GM23338 (cell line): Measurements from ENCODE around the gene VGLL4.
"Not testable (repeated sequence)": the region's sequence is repeated elsewhere in the genome, so short reads cannot be mapped to it uniquely, and the experiment has no call there.

Experiments
- CREB1 ChIP-seq: fragments of 250-450 bp; sonication (Bioruptor Pico); IDR thresholded peaks from 2 replicates; pipeline ENCODE4 v1.5.0; 2020; ENCODE audit warnings: low read depth, mild to moderate bottlenecking, moderate library complexity
- CTCF ChIP-seq, 2 experiments: fragments of 200-600 bp in 1 of 2; sonication (generic) in 1 of 2; conservative IDR thresholded peaks; 2 replicates each; pipeline versions ENCODE4 v1.5.1 to v1.6.1; 2016 to 2017; ENCODE audit warnings: antibody characterized with exemption in 2 of 2, low read depth in 2 of 2, mild to moderate bottlenecking in 2 of 2, moderate library complexity in 1 of 2
- ETS1 ChIP-seq: IDR thresholded peaks from 2 replicates; pipeline ENCODE4 v1.6.1; 2016; ENCODE audit warnings: antibody characterized with exemption
- EZH2 ChIP-seq: fragments of 200-600 bp; sonication (generic); IDR thresholded peaks from one replicate; pipeline ENCODE4 v1.8.0; 2017; ENCODE audit warnings: antibody characterized with exemption, mild to moderate bottlenecking, low read depth; ENCODE audit not compliant: unreplicated experiment
- EZH2phosphoT487 ChIP-seq: fragments of 200-600 bp; sonication (generic); IDR thresholded peaks from one replicate; pipeline ENCODE4 v1.8.1; 2018; ENCODE audit warnings: antibody characterized with exemption; ENCODE audit not compliant: unreplicated experiment
- JUNB ChIP-seq: IDR thresholded peaks from one replicate; pipeline ENCODE4 v1.6.1; 2016; ENCODE audit warnings: antibody characterized with exemption; ENCODE audit not compliant: unreplicated experiment
- NANOG ChIP-seq: IDR thresholded peaks from 2 replicates; pipeline ENCODE4 v1.6.1; 2016; ENCODE audit warnings: antibody characterized with exemption, borderline replicate concordance
- POLR2AphosphoS5 ChIP-seq: IDR thresholded peaks from 2 replicates; pipeline ENCODE4 v1.6.1; 2016; ENCODE audit warnings: antibody characterized with exemption, low read depth
- REST ChIP-seq: IDR thresholded peaks from one replicate; pipeline ENCODE4 v1.6.1; 2018; ENCODE audit warnings: antibody characterized with exemption; ENCODE audit not compliant: unreplicated experiment
- STAT1 ChIP-seq: IDR thresholded peaks from one replicate; pipeline ENCODE4 v1.6.1; 2016; ENCODE audit warnings: antibody characterized with exemption; ENCODE audit not compliant: unreplicated experiment
- ZNF114 ChIP-seq: fragments of 250-450 bp; sonication (Bioruptor Pico); IDR thresholded peaks from 2 replicates; pipeline ENCODE4 v1.5.0; 2020; ENCODE audit warnings: mild to moderate bottlenecking, moderate library complexity

- not testable (repeated sequence) for TF ChIP-seq EZH2phosphoT487; EZH2; CTCF (conservative IDR thresholded peaks at IDR 0.05; ENCODE audit: low read depth in 2 of 2); POLR2AphosphoS5; REST; NANOG; CREB1 (CRISPR knock-in tag); ETS1; JUNB; ZNF114; STAT1
Observed at GRCh38 chr3:11684980-11685379, 41.3 kb upstream of the VGLL4 start.
